DND-41 (cell line): ENCODE results near the gene CDK16.

ENCODE experiments used
- CTCF ChIP-seq: IDR thresholded peaks from 2 replicates; pipeline ENCODE4 v1.5.1; 2012; ENCODE audit warnings: borderline replicate concordance, low read length, moderate library complexity, mild to moderate bottlenecking; ENCODE audit not compliant: poor library complexity, severe bottlenecking; ENCODE audit errors: extremely low read depth
- EZH2 ChIP-seq: IDR thresholded peaks from 3 replicates; pipeline ENCODE4 v1.6.1; 2012; ENCODE audit warnings: borderline replicate concordance, low read depth, mild to moderate bottlenecking, moderate library complexity, low read length, inconsistent platforms; ENCODE audit not compliant: severe bottlenecking

GRCh38 chrX:47197526-47197925 lies 21.0 kb upstream of the CDK16 start:
- TF ChIP-seq CTCF (no peak), EZH2 (no peak)
